ENCODE measurements around the gene AAGAB.
"Not testable (repeated sequence)": the region's sequence is repeated elsewhere in the genome, so short reads cannot be mapped to it uniquely, and the experiment has no call there.

AAGAB gene

GRCh38 chr15:67253101-67253500 lies 1.4 kb downstream of the AAGAB start:
- no peak for DNase-seq

- DNase-seq = no peak
Observed at GRCh38 chr15:67251318-67251717, 3.1 kb downstream of the AAGAB start.

GRCh38 chr15:67249830-67250229 lies 4.6 kb downstream of the AAGAB start:
- DNase-seq = no peak

GRCh38 chr15:67248011-67248505 lies 6.4 kb downstream of the AAGAB start:
- DNase-seq = no peak

GRCh38 chr15:67246606-67247005 lies 7.9 kb downstream of the AAGAB start:
- DNase-seq = not testable (repeated sequence)

- DNase-seq = no peak
Observed at GRCh38 chr15:67244971-67245478, 9.4 kb downstream of the AAGAB start.

- no peak for DNase-seq
Observed at GRCh38 chr15:67242708-67243111, 11.8 kb downstream of the AAGAB start.

GRCh38 chr15:67241132-67241855 lies 13.2 kb downstream of the AAGAB start:
- DNase-seq = no peak

- DNase-seq = no peak
Observed at GRCh38 chr15:67240235-67241131, 14.0 kb downstream of the AAGAB start.

- DNase-seq = no peak
Observed at GRCh38 chr15:67232591-67232990, 21.9 kb downstream of the AAGAB start.

- DNase-seq = no peak
Observed at GRCh38 chr15:67230504-67230903, 24.0 kb downstream of the AAGAB start.

- no peak for DNase-seq
Observed at GRCh38 chr15:67228286-67228685, 26.2 kb downstream of the AAGAB start.

- no peak for DNase-seq
Observed at GRCh38 chr15:67227846-67228245, 26.6 kb downstream of the AAGAB start.

- no peak for DNase-seq
Observed at GRCh38 chr15:67227431-67227830, 27.0 kb downstream of the AAGAB start.

- no peak for DNase-seq
Observed at GRCh38 chr15:67225336-67225735, 29.1 kb downstream of the AAGAB start.

GRCh38 chr15:67224889-67225288 lies 29.6 kb downstream of the AAGAB start:
- DNase-seq = no peak

- DNase-seq = no peak
Observed at GRCh38 chr15:67219288-67219687, 35.2 kb downstream of the AAGAB start.

GRCh38 chr15:67218428-67218827 lies 36.0 kb downstream of the AAGAB start:
- no peak for DNase-seq

GRCh38 chr15:67216859-67217258 lies 37.6 kb downstream of the AAGAB start:
- DNase-seq = no peak

GRCh38 chr15:67215102-67215501 lies 39.4 kb downstream of the AAGAB start:
- no peak for DNase-seq

- no peak for DNase-seq
Observed at GRCh38 chr15:67212684-67213367, 41.6 kb downstream of the AAGAB start.

GRCh38 chr15:67210555-67211168 lies 43.8 kb downstream of the AAGAB start:
- DNase-seq = no peak

- no peak for DNase-seq
Observed at GRCh38 chr15:67208396-67208795, 46.1 kb downstream of the AAGAB start.

Data from NCI-H510A (cell line).